SW 1271 (cell line): Measurements from ENCODE around the gene TTC28.
A peak's percentile ranks its signal among the peaks of the same experiment; 100 is the strongest.
"Not testable (repeated sequence)": the region's sequence is repeated elsewhere in the genome, so short reads cannot be mapped to it uniquely, and the experiment has no call there.

ENCODE experiments used
- DNase-seq, 2 experiments: peaks; one replicate each; lab custom pipeline; 2025; lab: John Stamatoyannopoulos, UW

TTC28 gene

GRCh38 chr22:28183078-28183860 is 496.4 kb downstream of the TTC28 start:
- DNase-seq, result no peak

DNA sequence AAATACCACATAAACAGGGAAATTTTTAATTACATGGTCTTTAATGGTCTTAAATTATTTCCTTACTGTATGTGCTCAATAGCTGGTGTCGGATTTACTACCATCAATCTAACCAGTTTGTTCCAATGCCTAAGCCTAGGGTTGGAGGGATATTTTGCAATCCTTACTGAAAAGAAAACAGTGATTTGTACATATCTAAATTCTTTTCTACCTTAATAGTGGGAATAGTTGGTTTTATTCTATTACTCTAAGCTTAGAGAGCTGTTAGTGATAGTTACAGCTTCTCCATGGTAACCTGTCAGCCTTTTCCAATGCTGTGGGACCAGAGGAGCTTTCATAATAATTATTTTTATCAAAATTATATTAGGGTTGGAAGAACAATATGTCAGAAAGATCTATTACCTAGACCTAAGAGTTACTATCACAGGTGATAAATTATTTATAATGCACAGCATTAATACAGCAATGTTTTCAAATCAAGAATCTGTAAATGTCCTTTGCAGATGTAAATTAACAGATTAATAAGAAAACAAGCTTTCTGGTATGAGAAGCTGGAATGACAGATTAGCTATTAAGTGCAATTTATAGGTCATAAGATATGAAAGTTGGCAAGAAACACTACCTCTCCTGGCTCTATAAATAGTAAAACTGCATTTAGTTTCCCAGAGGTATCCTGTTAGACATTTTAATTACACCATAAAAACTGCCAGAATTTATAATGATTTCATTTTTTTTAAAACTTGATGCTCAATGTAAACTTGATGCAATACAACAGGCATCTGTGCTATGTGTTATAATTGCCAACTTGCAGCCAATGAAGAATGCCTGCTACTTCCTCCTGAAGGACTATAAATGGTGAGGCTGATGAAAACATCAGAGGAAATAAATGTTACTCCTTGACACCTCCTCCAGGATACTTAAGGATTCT is 498.6 kb downstream of the TTC28 start:
- DNase-seq, result no peak

GRCh38 chr22:28179392-28179791 is 500.2 kb downstream of the TTC28 start:
- no peak for DNase-seq

DNA sequence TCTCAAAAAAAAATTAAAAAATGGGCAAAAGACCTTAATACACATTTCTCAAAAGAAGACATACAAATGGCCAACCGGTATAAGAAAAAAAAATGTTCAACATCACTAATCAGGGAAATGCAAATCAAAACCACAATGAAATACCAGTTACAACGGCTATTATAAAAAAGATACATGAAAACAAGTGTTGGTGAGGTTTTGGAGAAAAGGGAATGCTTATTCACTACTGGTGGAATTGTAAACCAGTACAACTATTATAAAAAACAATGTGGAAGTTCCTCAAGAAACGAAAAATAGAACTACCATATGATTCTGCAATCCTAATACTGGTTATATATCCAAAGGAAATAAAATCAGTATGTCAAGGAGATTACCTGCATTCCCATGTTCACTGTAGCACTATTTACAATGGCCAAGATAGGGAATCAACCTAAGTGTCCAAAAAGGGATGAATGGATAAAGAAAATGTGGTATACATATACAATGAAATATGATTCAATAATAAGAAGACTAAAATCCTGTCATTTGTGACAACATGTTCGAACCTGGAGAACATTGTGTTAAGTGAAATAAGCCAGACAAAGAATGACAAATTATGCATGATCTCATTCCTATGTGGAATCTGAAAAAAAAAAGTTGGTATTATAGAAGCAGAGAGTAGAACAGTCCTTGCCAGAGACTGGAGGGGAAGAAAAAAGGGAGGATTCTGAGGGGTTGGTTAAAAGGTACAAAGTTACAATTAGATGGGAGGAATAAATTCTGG is 503.7 kb downstream of the TTC28 start:
- DNase-seq, result no peak

GRCh38 chr22:28174509-28174908 is 505.1 kb downstream of the TTC28 start:
- no peak for DNase-seq

- DNase-seq, result no peak
Measured at GRCh38 chr22:28172892-28173670, 506.6 kb downstream of the TTC28 start.

- DNase-seq, result no peak
Measured at GRCh38 chr22:28171712-28172111, 507.9 kb downstream of the TTC28 start.

DNA sequence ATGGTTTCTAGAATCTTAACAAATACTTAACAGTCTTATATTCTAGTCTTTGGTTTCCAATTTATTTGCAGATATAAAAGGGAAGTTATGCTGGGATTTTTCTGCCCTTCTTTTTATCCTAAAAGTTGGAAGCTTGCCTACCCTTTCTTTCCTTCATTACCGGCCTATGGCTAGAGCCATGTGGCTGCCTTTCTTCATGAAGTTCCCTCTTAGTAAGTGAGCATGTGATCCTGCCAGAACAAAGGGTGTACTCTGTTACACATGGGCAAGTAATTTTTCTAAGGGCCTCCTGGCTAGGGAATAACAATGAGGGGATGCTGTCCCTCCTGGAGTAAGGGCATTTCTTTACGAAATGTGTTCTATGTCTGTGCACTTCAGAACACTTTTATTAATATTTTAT is 508.5 kb downstream of the TTC28 start:
- DNase-seq, result no peak

GRCh38 chr22:28169314-28169713 is 510.3 kb downstream of the TTC28 start:
- not testable (repeated sequence) for DNase-seq

DNA sequence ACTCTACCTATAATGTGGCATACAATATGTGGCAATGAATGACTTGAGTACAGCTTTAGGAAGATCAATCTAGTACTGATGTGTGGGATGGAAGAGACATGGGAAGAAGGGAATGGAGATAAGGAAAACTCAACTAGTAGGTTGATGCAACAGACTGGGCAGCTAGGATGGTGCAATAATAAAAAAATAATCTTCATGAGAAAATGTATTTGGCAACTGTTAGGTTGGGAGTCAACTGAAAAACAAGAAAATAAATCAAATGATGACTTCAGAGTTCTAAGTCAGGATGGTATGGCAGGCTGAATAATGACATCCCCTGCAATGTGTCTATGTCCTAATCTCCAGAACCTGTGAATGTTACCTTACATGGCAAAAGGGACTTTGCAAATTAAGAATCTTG is 523.8 kb downstream of the TTC28 start:
- no peak for DNase-seq

DNA sequence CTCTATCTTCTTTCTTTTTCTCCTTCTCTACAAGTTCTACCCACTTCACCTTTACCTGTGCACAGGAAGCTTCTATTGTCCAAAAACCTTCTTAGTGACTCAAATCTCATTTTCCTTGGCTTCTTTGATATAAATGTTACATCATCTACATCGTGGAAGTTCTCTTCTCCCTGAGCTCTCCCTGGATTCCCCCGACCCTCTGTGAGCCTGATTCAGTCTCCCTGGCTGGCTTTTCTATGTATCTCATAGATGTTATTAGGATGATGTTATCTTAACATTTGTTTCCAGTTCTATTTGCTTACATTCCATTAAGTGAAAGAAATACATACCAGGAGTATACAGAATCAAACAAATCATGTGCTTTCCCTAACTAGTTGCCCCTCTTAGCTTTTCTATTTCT is 524.8 kb downstream of the TTC28 start:
- DNase-seq, result no peak

DNA sequence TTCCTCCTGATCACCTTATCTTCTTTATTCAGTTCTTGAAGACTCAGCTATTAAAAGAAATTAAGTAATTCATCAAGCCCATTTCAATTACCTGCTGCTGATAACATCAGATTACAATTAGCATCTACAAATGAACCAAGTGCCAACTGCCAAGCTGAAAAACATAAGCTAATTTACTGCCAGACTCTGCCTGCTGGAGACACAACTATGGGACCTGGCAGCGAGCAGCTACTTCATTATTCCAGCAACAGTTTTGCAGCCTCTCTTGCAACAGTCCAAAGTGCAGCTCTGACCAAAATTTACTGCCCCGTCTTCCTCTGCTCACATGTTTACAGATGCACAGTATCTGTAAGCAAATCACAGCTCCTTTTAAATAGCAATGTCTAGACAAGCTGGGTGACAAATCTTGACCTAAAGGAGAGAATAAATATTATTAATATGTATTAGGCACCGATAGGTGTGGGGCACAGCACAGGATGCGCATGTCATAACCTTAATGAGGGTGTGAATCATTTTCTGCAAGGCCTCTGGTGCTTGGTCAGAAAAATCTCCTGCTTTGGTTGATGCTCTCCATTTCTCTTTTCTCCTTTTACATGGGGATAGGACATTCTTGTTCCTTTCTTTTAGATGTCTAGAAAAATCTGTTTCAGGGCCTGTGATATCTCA is 528.4 kb downstream of the TTC28 start:
- no peak for DNase-seq

GRCh38 chr22:28148816-28149465 is 530.7 kb downstream of the TTC28 start:
- DNase-seq, result no peak

DNA sequence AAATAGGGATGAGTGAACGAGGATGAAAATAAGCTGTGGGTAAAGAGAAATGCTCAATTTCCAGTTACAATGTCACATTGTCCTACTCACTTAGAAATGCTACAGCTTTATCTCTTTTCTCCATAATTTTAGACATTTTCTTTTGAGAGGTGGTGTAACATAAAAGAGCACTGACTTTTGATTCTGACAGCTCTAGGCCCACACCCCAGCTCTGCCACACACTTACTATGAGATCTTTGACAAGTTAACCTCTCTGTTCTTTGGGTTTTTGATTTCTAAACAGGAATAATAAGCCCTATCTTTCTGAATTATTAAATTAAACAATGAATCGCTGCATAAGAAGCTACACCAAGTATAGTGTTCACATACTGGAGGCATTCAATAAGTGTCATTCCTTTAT is 532.2 kb downstream of the TTC28 start:
- DNase-seq, result no peak

GRCh38 chr22:28146401-28147314 is 533.0 kb downstream of the TTC28 start:
- no peak for DNase-seq

DNA sequence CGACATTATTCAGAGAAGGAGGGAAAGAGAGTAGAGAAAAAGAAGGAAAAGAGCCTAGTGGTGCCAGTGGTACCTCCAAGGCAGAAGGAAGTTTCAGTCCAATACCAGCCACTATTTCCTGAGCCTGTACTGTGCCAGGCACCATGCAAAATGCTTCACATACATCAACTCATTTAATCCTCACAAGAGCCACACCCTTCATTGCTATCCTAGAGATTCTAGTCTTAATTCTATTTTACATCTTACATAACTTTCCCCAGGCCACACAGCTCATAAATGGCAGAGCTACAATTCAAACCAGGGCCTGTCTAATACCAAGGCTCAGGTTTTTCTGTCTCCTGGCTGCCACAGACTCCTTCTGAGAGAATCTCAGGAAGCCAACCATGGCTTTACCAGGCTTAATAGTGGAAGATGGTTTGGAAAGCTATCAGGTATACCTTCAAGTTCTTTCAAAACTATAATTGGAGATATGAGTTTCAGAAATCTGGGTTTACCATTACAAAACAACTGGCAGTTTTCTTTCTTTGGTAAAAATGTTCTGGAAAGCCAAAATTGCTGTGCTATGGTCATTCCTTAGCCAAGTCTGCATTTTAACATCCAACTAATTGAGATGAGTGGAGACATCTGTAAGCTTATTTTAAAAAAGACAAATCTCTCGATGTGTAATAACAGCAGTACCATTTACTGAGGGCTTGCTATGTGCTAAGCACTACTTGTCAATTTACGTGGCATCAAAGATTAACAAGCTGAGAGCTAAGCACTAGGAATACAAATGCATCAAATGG is 535.5 kb downstream of the TTC28 start:
- no peak for DNase-seq

- no peak for DNase-seq
Measured at GRCh38 chr22:28143241-28143865, 536.3 kb downstream of the TTC28 start.

- peak in 1 of 2 experiments; percentile 16 for DNase-seq
Measured at GRCh38 chr22:28142361-28142961, 537.2 kb downstream of the TTC28 start.
